Measurements from ENCODE around the gene SRSF1.

SRSF1 gene

DNA sequence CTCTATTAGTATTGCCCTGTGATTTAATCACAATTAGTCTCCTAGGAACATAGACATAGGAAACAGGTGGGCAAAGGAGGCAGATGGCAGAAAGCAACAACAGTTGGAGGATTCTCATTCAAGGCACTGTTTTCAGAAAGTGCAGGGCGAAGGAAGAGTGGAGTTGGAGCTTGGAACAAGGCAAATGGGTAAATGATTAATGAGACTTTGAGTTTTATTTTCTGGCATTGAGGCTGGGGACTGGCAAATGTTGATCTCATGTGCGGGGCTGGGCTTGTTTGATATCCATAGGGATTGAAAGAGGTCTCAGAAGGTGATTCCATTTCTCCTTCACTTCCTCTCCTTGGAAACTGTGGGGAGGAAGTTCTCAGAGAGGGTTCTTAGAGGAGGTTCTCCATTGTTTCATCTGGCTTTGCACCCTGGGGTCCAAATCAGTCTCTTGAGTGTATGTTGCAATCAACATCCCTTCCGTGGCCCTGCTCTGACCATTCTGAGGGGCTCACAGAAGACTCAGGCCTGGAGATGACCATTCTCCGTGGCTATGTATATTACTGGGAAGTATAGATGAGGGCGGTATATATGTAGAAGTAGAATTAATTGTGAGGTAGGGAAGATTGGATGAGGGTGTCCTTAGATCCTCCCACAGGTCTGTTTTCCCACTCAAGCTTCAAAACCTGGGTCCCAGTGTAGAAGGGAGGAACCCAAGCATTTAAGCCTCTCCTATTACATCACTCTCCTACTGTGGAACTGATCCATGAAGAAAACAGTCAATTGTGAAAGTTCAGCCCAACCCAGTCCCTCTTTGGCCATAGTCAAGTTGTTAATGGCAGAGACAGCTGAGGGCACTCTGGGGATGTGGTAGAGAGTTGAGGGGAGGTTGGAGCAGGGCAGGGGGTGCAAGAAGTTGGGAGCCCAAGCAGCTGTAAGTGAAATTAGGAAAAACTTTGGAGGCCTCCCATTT, 36.5 kb upstream of the SRSF1 start:
- no peaks in the 10 kb centered on the region for H3K36me3 ChIP-seq (ENCODE audit: control insufficient read depth, insufficient read depth, low read length)
- H3K27ac ChIP-seq (ENCODE audit: low read depth, low read length): no peak overlapping the region
- H3K4me3 ChIP-seq (ENCODE audit: low read length): no peak overlapping the region
- H3K4me1 ChIP-seq (ENCODE audit: control insufficient read depth, insufficient read depth, low read length): no peaks in the 10 kb centered on the region
- no peaks in the 10 kb centered on the region for H3K27me3 ChIP-seq (ENCODE audit: control insufficient read depth, insufficient read depth, low read length)
- H3K9ac ChIP-seq (ENCODE audit: low read length): no peak overlapping the region

DNA sequence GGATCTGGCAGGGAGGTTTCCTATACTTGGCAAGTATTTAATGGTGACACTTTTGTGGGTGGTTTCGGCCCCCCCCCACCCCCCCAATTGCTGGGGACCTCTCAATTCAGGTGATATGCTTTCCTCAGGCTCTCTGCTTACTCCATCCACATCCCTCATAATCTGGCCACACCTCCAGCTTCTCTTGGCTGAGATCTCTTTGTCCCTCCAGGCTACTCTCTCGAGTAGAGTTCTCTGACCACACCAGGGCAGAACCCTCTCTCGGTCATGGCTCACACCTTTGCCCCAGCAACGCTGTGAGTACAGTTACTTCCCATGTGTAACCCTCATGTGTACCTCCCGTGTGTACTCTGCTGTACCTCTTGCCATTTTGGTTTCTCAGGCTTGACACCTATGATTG, 34.1 kb upstream of the SRSF1 start:
- Histone ChIP-seq H3K4me1 (ENCODE audit: control insufficient read depth, insufficient read depth, low read length) (no peaks in the 10 kb centered on the region), H3K27ac (ENCODE audit: low read depth, low read length) (no peak overlapping the region), H3K4me3 (ENCODE audit: low read length) (no peak overlapping the region), H3K36me3 (ENCODE audit: control insufficient read depth, insufficient read depth, low read length) (no peaks in the 10 kb centered on the region), H3K27me3 (ENCODE audit: control insufficient read depth, insufficient read depth, low read length) (no peaks in the 10 kb centered on the region), H3K9ac (ENCODE audit: low read length) (no peak overlapping the region)

DNA sequence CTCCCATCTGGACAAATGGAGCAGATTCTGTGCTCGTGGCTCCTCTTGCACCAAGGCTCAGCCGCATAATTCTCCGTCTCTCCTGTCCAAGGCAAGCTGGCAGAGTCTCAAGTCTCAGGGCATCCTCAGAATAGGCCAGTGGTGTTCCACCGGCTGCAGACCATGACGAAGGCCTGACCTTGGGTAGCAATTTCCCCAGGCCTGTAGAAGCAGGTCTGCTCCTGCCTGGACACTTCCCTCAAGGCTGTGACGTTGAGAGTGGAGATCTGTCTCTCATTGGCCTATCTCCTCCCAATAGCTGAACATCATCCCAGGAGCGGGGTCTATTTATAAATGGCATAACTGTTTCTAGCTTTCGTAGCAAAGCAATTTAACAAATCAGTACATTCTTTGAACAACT, 33.3 kb upstream of the SRSF1 start:
- Histone ChIP-seq H3K36me3 (ENCODE audit: control insufficient read depth, insufficient read depth, low read length) (no peaks in the 10 kb centered on the region), H3K27me3 (ENCODE audit: control insufficient read depth, insufficient read depth, low read length) (no peaks in the 10 kb centered on the region), H3K4me3 (ENCODE audit: low read length) (no peak overlapping the region), H3K27ac (ENCODE audit: low read depth, low read length) (no peak overlapping the region), H3K4me1 (ENCODE audit: control insufficient read depth, insufficient read depth, low read length) (no peaks in the 10 kb centered on the region), H3K9ac (ENCODE audit: low read length) (no peak overlapping the region)

- H3K4me1 ChIP-seq (ENCODE audit: control insufficient read depth, insufficient read depth, low read length): no peaks in the 10 kb centered on the region
- no peak overlapping the region for H3K9ac ChIP-seq (ENCODE audit: low read length)
- H3K4me3 ChIP-seq (ENCODE audit: low read length): no peak overlapping the region
- no peaks in the 10 kb centered on the region for H3K36me3 ChIP-seq (ENCODE audit: control insufficient read depth, insufficient read depth, low read length)
- H3K27me3 ChIP-seq (ENCODE audit: control insufficient read depth, insufficient read depth, low read length): no peaks in the 10 kb centered on the region
- H3K27ac ChIP-seq (ENCODE audit: low read depth, low read length): no peak overlapping the region
Observed at GRCh38 chr17:58039975-58040374, 32.9 kb upstream of the SRSF1 start.

- no peak overlapping the region for H3K27ac ChIP-seq (ENCODE audit: low read depth, low read length)
- H3K4me1 ChIP-seq (ENCODE audit: control insufficient read depth, insufficient read depth, low read length): no peaks in the 10 kb centered on the region
- H3K27me3 ChIP-seq (ENCODE audit: control insufficient read depth, insufficient read depth, low read length): no peaks in the 10 kb centered on the region
- H3K36me3 ChIP-seq (ENCODE audit: control insufficient read depth, insufficient read depth, low read length): no peaks in the 10 kb centered on the region
- H3K9ac ChIP-seq (ENCODE audit: low read length): no peak overlapping the region
- H3K4me3 ChIP-seq (ENCODE audit: low read length): no peak overlapping the region
Observed at GRCh38 chr17:58032691-58033415, 25.8 kb upstream of the SRSF1 start.

- Histone ChIP-seq H3K4me3 (ENCODE audit: low read length) (no peak overlapping the region), H3K27ac (ENCODE audit: low read depth, low read length) (no peak overlapping the region), H3K9ac (ENCODE audit: low read length) (no peak overlapping the region), H3K4me1 (ENCODE audit: control insufficient read depth, insufficient read depth, low read length) (no peaks in the 10 kb centered on the region), H3K27me3 (ENCODE audit: control insufficient read depth, insufficient read depth, low read length) (no peaks in the 10 kb centered on the region), H3K36me3 (ENCODE audit: control insufficient read depth, insufficient read depth, low read length) (no peaks in the 10 kb centered on the region)
Observed at GRCh38 chr17:58028578-58028977, 21.5 kb upstream of the SRSF1 start.

DNA sequence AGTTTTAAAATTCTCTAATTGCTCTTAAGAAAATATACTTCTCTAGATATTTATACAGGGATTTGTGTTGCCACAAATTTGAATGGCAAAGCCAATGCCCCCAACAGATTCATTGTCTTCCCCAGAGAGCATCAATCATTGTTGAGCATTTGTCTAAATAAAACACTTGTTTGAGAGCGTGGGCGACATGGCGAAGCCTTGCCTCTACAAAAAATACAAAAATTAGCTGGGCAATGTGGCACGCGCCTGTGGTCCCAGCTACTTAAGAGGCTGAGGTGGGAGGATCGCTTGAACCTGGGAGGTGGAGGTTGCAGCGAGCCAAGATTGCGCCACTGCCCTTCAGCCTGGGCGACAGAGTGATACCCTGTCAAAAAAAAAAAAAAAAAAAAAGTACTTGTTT, 13.4 kb upstream of the SRSF1 start:
- H3K4me1 ChIP-seq (ENCODE audit: control insufficient read depth, insufficient read depth, low read length): no peaks in the 10 kb centered on the region
- no peak overlapping the region for H3K4me3 ChIP-seq (ENCODE audit: low read length)
- H3K27ac ChIP-seq (ENCODE audit: low read depth, low read length): no peak overlapping the region
- H3K27me3 ChIP-seq (ENCODE audit: control insufficient read depth, insufficient read depth, low read length): no peaks in the 10 kb centered on the region
- no peaks in the 10 kb centered on the region for H3K36me3 ChIP-seq (ENCODE audit: control insufficient read depth, insufficient read depth, low read length)
- H3K9ac ChIP-seq (ENCODE audit: low read length): no peak overlapping the region

- no peaks in the 10 kb centered on the region for H3K36me3 ChIP-seq (ENCODE audit: control insufficient read depth, insufficient read depth, low read length)
- H3K27me3 ChIP-seq (ENCODE audit: control insufficient read depth, insufficient read depth, low read length): no peaks in the 10 kb centered on the region
- H3K4me3 ChIP-seq (ENCODE audit: low read length): no peak overlapping the region
- no peak overlapping the region for H3K9ac ChIP-seq (ENCODE audit: low read length)
- no peak overlapping the region for H3K27ac ChIP-seq (ENCODE audit: low read depth, low read length)
- H3K4me1 ChIP-seq (ENCODE audit: control insufficient read depth, insufficient read depth, low read length): no peaks in the 10 kb centered on the region
Observed at GRCh38 chr17:58019521-58019920, 12.5 kb upstream of the SRSF1 start.

DNA sequence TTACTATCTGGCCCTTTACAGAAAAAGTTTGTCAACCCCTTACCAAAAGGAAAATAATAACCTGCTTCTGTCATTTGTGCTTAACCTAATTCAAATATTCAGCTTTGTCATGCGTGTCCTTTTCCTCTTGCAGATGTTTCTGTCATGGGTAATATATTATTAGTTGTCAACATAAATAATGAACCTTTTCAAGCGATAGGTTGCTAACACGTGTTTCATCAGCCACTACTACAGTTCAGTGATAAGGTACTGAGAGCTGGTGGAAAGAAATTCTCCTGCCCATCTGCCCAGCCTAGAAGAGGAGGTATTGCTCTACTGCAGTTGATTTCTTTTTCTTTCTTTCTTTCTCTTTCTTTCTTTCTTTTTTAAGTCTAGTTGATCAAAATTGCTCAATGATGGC, 12.0 kb upstream of the SRSF1 start:
- Histone ChIP-seq H3K9ac (ENCODE audit: low read length) (no peak overlapping the region), H3K4me3 (ENCODE audit: low read length) (no peak overlapping the region), H3K27ac (ENCODE audit: low read depth, low read length) (no peak overlapping the region), H3K27me3 (ENCODE audit: control insufficient read depth, insufficient read depth, low read length) (no peaks in the 10 kb centered on the region), H3K36me3 (ENCODE audit: control insufficient read depth, insufficient read depth, low read length) (no peaks in the 10 kb centered on the region), H3K4me1 (ENCODE audit: control insufficient read depth, insufficient read depth, low read length) (no peaks in the 10 kb centered on the region)

GRCh38 chr17:58010067-58010799, 3.2 kb upstream of the SRSF1 start:
- H3K27ac ChIP-seq (ENCODE audit: low read depth, low read length): no peak overlapping the region

DNA sequence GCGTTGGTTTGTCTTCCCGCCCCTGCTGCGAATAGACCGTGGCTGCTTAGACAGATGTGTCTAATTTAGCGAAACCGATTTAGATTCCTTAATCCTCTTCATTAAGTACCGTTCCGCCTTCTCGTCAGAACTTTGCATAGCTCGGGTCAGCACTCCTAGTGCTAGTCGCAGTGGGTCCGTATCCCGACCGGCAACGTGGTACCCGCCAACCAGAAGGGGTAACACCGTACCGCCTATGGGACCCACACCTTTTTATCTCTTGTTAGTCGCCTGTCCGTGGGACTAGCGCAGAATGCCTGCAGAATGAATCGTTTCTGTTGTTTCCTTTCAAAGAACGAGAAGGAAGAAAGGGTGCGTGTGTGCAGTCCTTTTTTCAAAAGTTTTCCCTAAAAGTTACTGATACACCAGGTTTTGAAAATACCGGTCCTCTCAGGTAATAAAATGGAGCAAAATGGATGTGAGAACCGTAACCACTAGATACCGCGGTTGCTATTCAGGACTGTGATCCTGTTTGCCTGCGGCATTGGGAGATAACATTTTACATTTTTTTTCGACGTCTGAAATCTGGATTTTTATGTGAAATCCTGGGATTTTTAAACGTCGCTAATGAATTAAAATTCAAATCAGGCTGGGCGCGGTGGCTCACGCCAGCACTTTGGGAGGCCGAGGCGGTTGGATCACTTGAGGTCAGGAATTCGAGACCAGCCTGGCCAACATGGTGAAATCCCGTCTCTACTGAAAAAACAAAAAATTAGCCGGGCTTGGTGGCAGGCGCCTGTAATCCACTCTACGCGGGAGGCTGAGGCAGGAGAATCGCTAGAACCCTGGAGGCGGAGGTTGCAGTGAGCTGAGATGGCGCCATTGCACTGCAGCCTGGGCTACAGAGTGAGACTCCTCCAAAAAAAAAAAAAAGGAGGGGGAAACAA, 998 bp upstream of the SRSF1 start:
- Histone ChIP-seq H3K9ac (ENCODE audit: low read length) (no peak overlapping the region), H3K27ac (ENCODE audit: low read depth, low read length) (peak overlapping the region; percentile 98), H3K27me3 (ENCODE audit: control insufficient read depth, insufficient read depth, low read length) (no peaks in the 10 kb centered on the region), H3K4me1 (ENCODE audit: control insufficient read depth, insufficient read depth, low read length) (peaks cover 24% of the 10 kb centered on the region), H3K4me3 (ENCODE audit: low read length) (peak overlapping the region; percentile 91), H3K36me3 (ENCODE audit: control insufficient read depth, insufficient read depth, low read length) (peaks cover 10% of the 10 kb centered on the region)

More at GRCh38 chr17:58010067-58010799, 3.2 kb upstream of the SRSF1 start:
- Histone ChIP-seq H3K4me1 (ENCODE audit: control insufficient read depth, insufficient read depth, low read length) (peaks cover 9% of the 10 kb centered on the region), H3K9ac (ENCODE audit: low read length) (no peak overlapping the region), H3K4me3 (ENCODE audit: low read length) (no peak overlapping the region), H3K27me3 (ENCODE audit: control insufficient read depth, insufficient read depth, low read length) (no peaks in the 10 kb centered on the region), H3K36me3 (ENCODE audit: control insufficient read depth, insufficient read depth, low read length) (peaks cover 6% of the 10 kb centered on the region)
